Activated CD4-positive, alpha-beta T cell treated with anti-CD3 and anti-CD28 coated beads, Interleukin-2, amount 10 ng/mL, durations not matched to agents 7 days and 5 days (primary cell): ENCODE data around the gene EGFLAM. TPM values are rescaled to one million over a fixed set of nuclear protein-coding genes. Genes with fewer than 3 reads are reported as not detected.

Experiments used
- CTCF ChIA-PET: fragments of 350-600 bp; sonication (Branson Sonifier 250); formaldehyde crosslinking; loops from one replicate; lab custom pipeline; 2021; ENCODE audit warnings: antibody characterized with exemption; lab: Charles Lee
- POLR2A ChIA-PET: fragments of 350-600 bp; sonication (Branson Sonifier 250); formaldehyde crosslinking; loops from one replicate; lab custom pipeline; 2021; ENCODE audit warnings: antibody characterized with exemption; lab: Charles Lee
- DNase-seq: peaks from one replicate; pipeline ENCODE4 v3.0.0-alpha.2; 2020
- H3K27ac Mint-ChIP-seq: one replicate; pipeline ENCODE4 v1.8.0; 2021; ENCODE audit warnings: mild to moderate bottlenecking, moderate library complexity, mixed read lengths
- H3K27me3 Mint-ChIP-seq: one replicate; pipeline ENCODE4 v1.8.0; 2021; ENCODE audit warnings: mixed read lengths
- H3K36me3 Mint-ChIP-seq: one replicate; pipeline ENCODE4 v1.8.0; 2021; ENCODE audit warnings: low read depth, mixed read lengths
- H3K4me1 Mint-ChIP-seq: one replicate; pipeline ENCODE4 v1.8.0; 2021; ENCODE audit warnings: mixed read lengths
- H3K4me3 Mint-ChIP-seq: one replicate; pipeline ENCODE4 v1.8.0; 2021; ENCODE audit warnings: mild to moderate bottlenecking, moderate library complexity, mixed read lengths
- H3K9me3 Mint-ChIP-seq: one replicate; pipeline ENCODE4 v1.8.0; 2021; ENCODE audit warnings: mixed read lengths
- total RNA-seq, 2 experiments: library from RNA; stranded (reverse); gene quantifications; one replicate each; pipeline ENCODE4 v1.2.3, GENCODE V29; 2021

The EGFLAM gene
- total RNA-seq, 2 experiments from 2014 or later = not detected

- Mint-ChIP-seq H3K27me3 (peaks cover 3% of the 10 kb centered on the region), H3K9me3 (no peaks in the 10 kb centered on the region), H3K36me3 (no peaks in the 10 kb centered on the region), H3K4me1 (no peaks in the 10 kb centered on the region), H3K27ac (no peak overlapping the region), H3K4me3 (no peak overlapping the region)
- CTCF ChIA-PET = interaction anchor here (1.2 to 4.4 kb wide), 2 partner anchors 21 to 27 kb away, joined by 4 to 15 read pairs; no protein-coding TSS in a partner anchor
- no peak for DNase-seq
- POLR2A ChIA-PET = no interaction called here
Observed at GRCh38 chr5:38468978-38469706, 210.8 kb downstream of the EGFLAM start.

- ChIA-PET CTCF (interaction anchor here (4.4 kb wide), 1 partner anchor 28 kb away, joined by 15 read pairs; no protein-coding TSS in a partner anchor), POLR2A (no interaction called here)
- Mint-ChIP-seq H3K27ac (no peak overlapping the region), H3K9me3 (no peaks in the 10 kb centered on the region), H3K4me3 (no peak overlapping the region), H3K27me3 (peaks cover 7% of the 10 kb centered on the region), H3K36me3 (no peaks in the 10 kb centered on the region), H3K4me1 (no peaks in the 10 kb centered on the region)
- DNase-seq = no peak
Observed at GRCh38 chr5:38469707-38470267, 211.4 kb downstream of the EGFLAM start.

GRCh38 chr5:38471709-38472108, 213.3 kb downstream of the EGFLAM start:
- ChIA-PET CTCF (no interaction called here), POLR2A (no interaction called here)
- no peak overlapping the region for H3K27ac Mint-ChIP-seq
- no peak overlapping the region for H3K4me3 Mint-ChIP-seq
- H3K27me3 Mint-ChIP-seq = peaks cover 14% of the 10 kb centered on the region
- no peaks in the 10 kb centered on the region for H3K4me1 Mint-ChIP-seq
- H3K36me3 Mint-ChIP-seq = no peaks in the 10 kb centered on the region
- no peak for DNase-seq
- no peaks in the 10 kb centered on the region for H3K9me3 Mint-ChIP-seq

DNA sequence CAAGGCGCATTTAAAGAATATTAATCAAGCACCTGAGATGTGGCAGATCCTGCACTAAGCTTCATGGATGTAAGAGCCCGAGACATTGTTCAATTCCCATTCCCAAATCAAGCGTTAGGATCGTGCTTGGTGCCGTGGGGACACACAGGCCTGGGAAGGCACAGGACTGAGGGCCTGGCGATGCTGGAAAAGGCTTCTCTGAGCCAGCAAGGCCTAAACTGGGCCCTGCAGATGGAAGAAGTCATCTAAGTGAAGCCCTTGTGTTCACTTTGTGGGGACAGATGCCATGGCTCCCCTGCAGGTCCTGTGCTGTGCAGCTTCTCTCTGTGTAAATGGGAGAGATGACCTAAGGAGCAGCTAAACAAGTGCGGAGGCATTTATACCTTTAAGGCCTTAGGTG, 214.2 kb downstream of the EGFLAM start:
- no peak overlapping the region for H3K4me3 Mint-ChIP-seq
- H3K36me3 Mint-ChIP-seq = no peaks in the 10 kb centered on the region
- H3K27me3 Mint-ChIP-seq = peaks cover 22% of the 10 kb centered on the region
- H3K9me3 Mint-ChIP-seq = no peaks in the 10 kb centered on the region
- DNase-seq = no peak
- no peaks in the 10 kb centered on the region for H3K4me1 Mint-ChIP-seq
- CTCF ChIA-PET = interaction anchor here (1.1 kb wide), 1 partner anchor 16 kb away, joined by 3 read pairs; no protein-coding TSS in a partner anchor
- H3K27ac Mint-ChIP-seq = no peak overlapping the region
- POLR2A ChIA-PET = no interaction called here

DNA sequence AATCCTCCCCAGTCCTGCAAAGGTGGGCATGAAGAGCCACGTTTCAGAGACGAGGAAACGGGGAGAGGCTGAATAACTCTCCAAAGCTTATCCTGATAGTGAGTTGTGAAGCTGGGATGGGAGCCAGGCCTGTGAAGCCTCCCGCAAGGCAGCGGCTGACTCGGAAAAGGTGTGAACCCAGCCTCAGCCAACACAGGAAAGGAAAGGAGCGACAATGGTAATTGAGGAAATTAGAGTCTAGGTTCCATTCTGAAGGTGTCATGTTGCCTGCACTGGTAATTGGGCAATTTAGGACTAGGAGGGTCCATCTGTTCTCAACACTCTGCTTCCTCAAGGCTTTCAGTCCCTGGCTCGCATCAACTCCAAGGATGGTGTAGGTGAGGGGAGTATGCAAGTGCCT, 214.6 kb downstream of the EGFLAM start:
- Mint-ChIP-seq H3K4me1 (no peaks in the 10 kb centered on the region), H3K27me3 (peaks cover 22% of the 10 kb centered on the region), H3K4me3 (no peak overlapping the region), H3K9me3 (no peaks in the 10 kb centered on the region), H3K27ac (no peak overlapping the region), H3K36me3 (no peaks in the 10 kb centered on the region)
- CTCF ChIA-PET = interaction anchor here (1.1 kb wide), 1 partner anchor 15 kb away, joined by 3 read pairs; no protein-coding TSS in a partner anchor
- POLR2A ChIA-PET = no interaction called here
- DNase-seq = no peak

DNA sequence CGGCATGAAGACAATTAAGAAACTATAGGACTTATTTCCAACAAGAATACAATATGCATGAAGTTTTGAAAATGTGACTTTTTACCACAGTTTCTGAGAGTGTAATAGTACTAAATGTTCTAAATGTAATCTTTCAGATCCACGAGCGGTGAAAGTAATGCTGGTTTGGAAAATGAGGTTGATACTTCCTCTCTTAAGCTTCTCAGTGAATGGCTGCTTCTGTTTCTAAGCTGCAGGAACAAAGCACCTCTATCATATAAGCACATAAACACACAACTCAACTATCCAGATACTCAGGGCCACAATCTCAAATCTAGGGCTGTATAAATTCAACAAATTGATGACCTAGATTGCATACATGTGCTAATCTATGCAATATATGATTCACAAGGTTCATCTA, 219.8 kb downstream of the EGFLAM start:
- Mint-ChIP-seq H3K27me3 (peaks cover 50% of the 10 kb centered on the region), H3K36me3 (no peaks in the 10 kb centered on the region), H3K27ac (no peak overlapping the region), H3K4me1 (no peaks in the 10 kb centered on the region), H3K9me3 (no peaks in the 10 kb centered on the region), H3K4me3 (no peak overlapping the region)
- POLR2A ChIA-PET = no interaction called here
- no peak for DNase-seq
- CTCF ChIA-PET = interaction anchor here (1.0 to 1.2 kb wide), 2 partner anchors 11 to 14 kb away, joined by 4 read pairs; no protein-coding TSS in a partner anchor

DNA sequence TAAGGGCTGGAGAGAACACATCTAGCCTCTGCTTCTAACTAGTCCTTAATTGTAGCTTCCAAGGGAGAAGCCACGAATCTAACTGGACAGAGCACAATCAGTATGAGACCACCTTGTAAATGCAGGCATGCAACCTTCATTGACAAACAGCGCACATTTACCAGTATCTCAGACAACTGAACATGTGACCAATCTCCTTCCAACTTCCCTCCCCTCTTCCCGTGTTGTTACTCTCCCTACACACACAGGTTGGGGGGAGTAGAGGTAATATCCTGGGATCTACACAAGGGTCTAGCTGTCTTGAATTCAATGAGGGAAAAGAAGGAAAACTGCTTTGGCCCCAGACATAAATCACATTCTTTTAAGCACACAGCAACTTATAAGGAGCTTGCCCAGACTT, 220.5 kb downstream of the EGFLAM start:
- H3K4me1 Mint-ChIP-seq = no peaks in the 10 kb centered on the region
- H3K36me3 Mint-ChIP-seq = no peaks in the 10 kb centered on the region
- H3K27me3 Mint-ChIP-seq = peaks cover 50% of the 10 kb centered on the region
- H3K9me3 Mint-ChIP-seq = no peaks in the 10 kb centered on the region
- no peak overlapping the region for H3K27ac Mint-ChIP-seq
- H3K4me3 Mint-ChIP-seq = no peak overlapping the region
- no peak for DNase-seq
- POLR2A ChIA-PET = no interaction called here
- CTCF ChIA-PET = interaction anchor here (1.0 to 1.2 kb wide), 2 partner anchors 11 to 14 kb away, joined by 4 read pairs; no protein-coding TSS in a partner anchor

- CTCF ChIA-PET = interaction anchor here (1.2 kb wide), 1 partner anchor 10 kb away, joined by 4 read pairs; no protein-coding TSS in a partner anchor
- no peak for DNase-seq
- Mint-ChIP-seq H3K9me3 (no peaks in the 10 kb centered on the region), H3K4me3 (no peak overlapping the region), H3K4me1 (no peaks in the 10 kb centered on the region), H3K27ac (no peak overlapping the region), H3K36me3 (no peaks in the 10 kb centered on the region), H3K27me3 (peaks cover 47% of the 10 kb centered on the region)
- POLR2A ChIA-PET = no interaction called here
Observed at GRCh38 chr5:38479315-38479904, 221.1 kb downstream of the EGFLAM start.

DNA sequence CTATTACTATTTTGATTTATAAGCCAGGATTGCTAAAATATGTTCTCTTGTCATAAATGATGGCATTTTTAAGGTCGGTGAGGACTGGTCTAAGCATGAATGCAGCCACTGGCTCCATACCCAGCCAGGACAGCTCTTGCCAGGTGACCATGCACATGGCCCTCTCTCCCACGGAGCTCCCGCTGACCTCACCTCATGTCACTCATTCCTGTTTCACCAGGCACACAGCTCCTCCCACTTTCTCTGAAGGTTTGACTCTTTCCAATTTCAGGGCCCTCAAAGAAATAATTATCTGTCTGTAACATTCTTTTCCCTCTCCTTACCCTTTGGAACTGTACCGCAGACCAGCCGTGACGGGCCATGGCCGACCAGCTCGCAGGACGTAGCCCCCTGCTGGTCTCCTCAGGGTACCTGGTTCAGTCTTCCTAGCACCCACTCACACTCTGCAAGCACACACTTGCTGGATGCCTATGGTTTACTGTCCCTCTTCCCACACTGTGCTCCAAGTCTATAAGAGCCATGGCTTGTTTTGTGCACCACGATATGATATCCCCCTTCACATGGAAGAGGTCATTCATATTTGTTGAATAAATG, 225.5 kb downstream of the EGFLAM start:
- CTCF ChIA-PET = interaction anchor here (1.0 kb wide), 1 partner anchor 123 kb away, joined by 3 read pairs; no protein-coding TSS in a partner anchor
- H3K27ac Mint-ChIP-seq = no peak overlapping the region
- POLR2A ChIA-PET = no interaction called here
- no peak for DNase-seq
- H3K4me1 Mint-ChIP-seq = no peaks in the 10 kb centered on the region
- H3K27me3 Mint-ChIP-seq = peaks cover 35% of the 10 kb centered on the region
- H3K4me3 Mint-ChIP-seq = no peak overlapping the region
- no peaks in the 10 kb centered on the region for H3K9me3 Mint-ChIP-seq
- H3K36me3 Mint-ChIP-seq = no peaks in the 10 kb centered on the region

DNA sequence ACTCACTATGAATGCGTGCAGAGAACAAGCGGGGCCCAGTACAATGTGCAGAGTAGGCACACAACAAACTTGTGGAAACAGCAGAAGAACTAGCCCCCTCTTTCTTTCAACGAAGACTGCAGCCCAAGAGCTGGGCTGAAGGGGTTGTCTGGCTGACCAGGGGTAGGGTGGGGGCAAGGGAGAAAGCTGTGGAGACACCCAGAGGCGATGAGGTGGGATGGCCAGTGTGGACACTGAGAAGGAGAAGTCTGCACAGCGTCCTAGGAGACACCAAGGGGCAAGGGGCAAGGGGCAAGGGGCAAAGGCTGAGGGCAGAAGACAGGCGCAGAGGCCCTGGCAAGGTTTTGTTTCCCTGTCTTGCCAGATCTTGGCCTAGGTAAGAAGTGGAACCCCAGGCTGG, 235.8 kb downstream of the EGFLAM start:
- POLR2A ChIA-PET = no interaction called here
- Mint-ChIP-seq H3K27ac (no peak overlapping the region), H3K4me1 (no peaks in the 10 kb centered on the region), H3K27me3 (peaks cover 29% of the 10 kb centered on the region), H3K9me3 (no peaks in the 10 kb centered on the region), H3K4me3 (no peak overlapping the region), H3K36me3 (no peaks in the 10 kb centered on the region)
- CTCF ChIA-PET = no interaction called here
- no peak for DNase-seq

DNA sequence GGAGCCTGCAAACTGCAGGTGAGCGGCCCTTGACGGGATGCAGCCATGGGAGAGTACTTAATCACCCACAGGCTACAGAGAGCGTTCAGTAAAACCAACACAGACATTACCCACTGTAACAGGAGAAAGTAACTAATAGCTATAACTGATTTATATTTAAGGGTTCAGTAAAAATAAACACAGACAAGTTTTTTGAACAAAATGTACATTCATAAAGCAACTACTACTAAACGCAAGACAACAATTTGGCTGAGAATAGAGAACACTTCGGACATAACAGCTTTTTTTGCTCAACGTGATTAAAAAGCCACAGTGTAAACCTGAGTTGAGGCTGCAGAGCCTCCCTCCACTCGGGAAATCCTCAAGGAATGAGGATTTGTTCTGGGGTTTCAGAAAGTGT, 236.4 kb downstream of the EGFLAM start:
- DNase-seq = no peak
- Mint-ChIP-seq H3K4me3 (no peak overlapping the region), H3K36me3 (no peaks in the 10 kb centered on the region), H3K9me3 (no peaks in the 10 kb centered on the region), H3K27me3 (peaks cover 31% of the 10 kb centered on the region), H3K4me1 (no peaks in the 10 kb centered on the region), H3K27ac (no peak overlapping the region)
- CTCF ChIA-PET = no interaction called here
- POLR2A ChIA-PET = no interaction called here

GRCh38 chr5:38497946-38498345, 239.6 kb downstream of the EGFLAM start:
- no peak for DNase-seq
- Mint-ChIP-seq H3K27ac (no peak overlapping the region), H3K36me3 (no peaks in the 10 kb centered on the region), H3K4me1 (no peaks in the 10 kb centered on the region), H3K9me3 (no peaks in the 10 kb centered on the region), H3K27me3 (peaks cover 19% of the 10 kb centered on the region), H3K4me3 (no peak overlapping the region)
- ChIA-PET CTCF (no interaction called here), POLR2A (no interaction called here)
